ENCODE measurements around the gene KCP. TPM values are rescaled to one million over a fixed set of nuclear protein-coding genes. Genes with fewer than 3 reads are reported as not detected.

The KCP gene
- total RNA-seq, 1 experiment from 2014 or later: 0.50 TPM

GRCh38 chr7:128867842-128868623, 42.5 kb downstream of the KCP start:
- peaks cover 16% of the 10 kb centered on the region; the same call in 1 of the 2 replicates for H3K4me1 ChIP-seq
- POLR2A ChIA-PET: interaction anchor here (1.5 kb wide), 1 partner anchor 8 kb away, joined by 4 read pairs; no protein-coding TSS in a partner anchor

DNA sequence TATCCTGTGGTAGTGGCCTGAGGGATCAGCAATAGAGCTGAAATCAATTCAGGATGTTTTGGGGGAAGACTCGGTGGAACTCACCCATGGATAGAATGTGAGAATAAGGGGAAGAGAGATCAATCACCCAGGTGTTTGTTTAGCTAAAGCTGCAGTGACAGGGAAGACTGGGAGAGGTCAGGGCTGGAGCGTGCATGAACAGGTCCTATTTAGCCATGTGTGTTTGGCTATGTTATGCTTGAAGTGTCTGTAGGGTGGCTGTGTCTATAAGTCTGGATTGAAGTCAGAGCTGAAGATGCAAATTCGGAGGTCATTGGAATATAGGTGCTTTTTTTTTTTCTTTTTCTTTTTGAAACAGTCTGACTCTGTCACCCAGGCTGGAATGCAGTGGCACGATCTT, 43.3 kb downstream of the KCP start:
- H3K4me3 ChIP-seq (ENCODE audit: low read depth, low read length): no peak overlapping the region
- intact Hi-C loops (cut with micrococcal nuclease; ENCODE audit: unreplicated experiment): no loop called here
- H3K9me3 ChIP-seq: no peaks in the 10 kb centered on the region
- Mint-ChIP-seq H3K27me3 (ENCODE audit: insufficient read depth, unreplicated experiment) (peaks cover 3% of the 10 kb centered on the region), H3K4me1 (ENCODE audit: low read depth, unreplicated experiment) (peaks cover 9% of the 10 kb centered on the region), H3K36me3 (ENCODE audit: insufficient read depth, unreplicated experiment) (peaks cover 12% of the 10 kb centered on the region), H3K9me3 (ENCODE audit: unreplicated experiment) (no peaks in the 10 kb centered on the region), H3K27ac (ENCODE audit: unreplicated experiment) (no peak overlapping the region), H3K4me3 (ENCODE audit: unreplicated experiment) (no peak overlapping the region)
- BruUV-seq (replicated peaks): no TSS peak
- ChIA-PET POLR2A (interaction anchor here (0.5 kb wide), 1 partner anchor 8 kb away, joined by 3 read pairs; no protein-coding TSS in a partner anchor), CTCF (no interaction called here)
- H3K36me3 ChIP-seq (ENCODE audit: control insufficient read depth, insufficient read depth, low read length): no peaks in the 10 kb centered on the region; the same call in none of the 2 replicates
- TF ChIP-seq, protein P1, sequence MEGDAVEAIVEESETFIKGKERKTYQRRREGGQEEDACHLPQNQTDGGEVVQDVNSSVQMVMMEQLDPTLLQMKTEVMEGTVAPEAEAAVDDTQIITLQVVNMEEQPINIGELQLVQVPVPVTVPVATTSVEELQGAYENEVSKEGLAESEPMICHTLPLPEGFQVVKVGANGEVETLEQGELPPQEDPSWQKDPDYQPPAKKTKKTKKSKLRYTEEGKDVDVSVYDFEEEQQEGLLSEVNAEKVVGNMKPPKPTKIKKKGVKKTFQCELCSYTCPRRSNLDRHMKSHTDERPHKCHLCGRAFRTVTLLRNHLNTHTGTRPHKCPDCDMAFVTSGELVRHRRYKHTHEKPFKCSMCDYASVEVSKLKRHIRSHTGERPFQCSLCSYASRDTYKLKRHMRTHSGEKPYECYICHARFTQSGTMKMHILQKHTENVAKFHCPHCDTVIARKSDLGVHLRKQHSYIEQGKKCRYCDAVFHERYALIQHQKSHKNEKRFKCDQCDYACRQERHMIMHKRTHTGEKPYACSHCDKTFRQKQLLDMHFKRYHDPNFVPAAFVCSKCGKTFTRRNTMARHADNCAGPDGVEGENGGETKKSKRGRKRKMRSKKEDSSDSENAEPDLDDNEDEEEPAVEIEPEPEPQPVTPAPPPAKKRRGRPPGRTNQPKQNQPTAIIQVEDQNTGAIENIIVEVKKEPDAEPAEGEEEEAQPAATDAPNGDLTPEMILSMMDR (IDR thresholded peaks at IDR 0.05; ENCODE audit: insufficient read depth in 1 of 2, low read depth in 1 of 2, low read length in 1 of 2, severe bottlenecking in 1 of 2, unreplicated experiment in 1 of 2): no peak
- peaks cover 16% of the 10 kb centered on the region; the same call in 1 of the 2 replicates for H3K4me1 ChIP-seq
- no peak for DNase-seq
- no peaks in the 10 kb centered on the region for H3K27me3 ChIP-seq (replicated peaks; ENCODE audit: control insufficient read depth, insufficient read depth, low read length)

More at GRCh38 chr7:128867842-128868623, 42.5 kb downstream of the KCP start:
- H3K27ac Mint-ChIP-seq (ENCODE audit: unreplicated experiment): no peak overlapping the region
- Histone ChIP-seq H3K4me3 (ENCODE audit: low read depth, low read length) (no peak overlapping the region; the same call in 1 of the 2 replicates), H3K27me3 (replicated peaks; ENCODE audit: control insufficient read depth, insufficient read depth, low read length) (no peaks in the 10 kb centered on the region), H3K9me3 (no peaks in the 10 kb centered on the region), H3K36me3 (ENCODE audit: control insufficient read depth, insufficient read depth, low read length) (no peaks in the 10 kb centered on the region; the same call in none of the 2 replicates)
- no peak for DNase-seq
- H3K36me3 Mint-ChIP-seq (ENCODE audit: insufficient read depth, unreplicated experiment): peaks cover 5% of the 10 kb centered on the region
- peaks cover 7% of the 10 kb centered on the region for H3K4me1 Mint-ChIP-seq (ENCODE audit: low read depth, unreplicated experiment)
- no TSS peak for BruUV-seq (replicated peaks)
- H3K9me3 Mint-ChIP-seq (ENCODE audit: unreplicated experiment): no peaks in the 10 kb centered on the region
- peak overlapping the region; percentile 79 for H3K4me3 Mint-ChIP-seq (ENCODE audit: unreplicated experiment)
- TF ChIP-seq, protein P1 (IDR thresholded peaks at IDR 0.05; ENCODE audit: insufficient read depth in 1 of 2, low read depth in 1 of 2, low read length in 1 of 2, severe bottlenecking in 1 of 2, unreplicated experiment in 1 of 2): no peak
- intact Hi-C loops (cut with micrococcal nuclease; ENCODE audit: unreplicated experiment): no loop called here
- peaks cover 3% of the 10 kb centered on the region for H3K27me3 Mint-ChIP-seq (ENCODE audit: insufficient read depth, unreplicated experiment)
- CTCF ChIA-PET: interaction anchor here (0.6 to 1.8 kb wide), 4 partner anchors 8 to 53 kb away, joined by 3 to 5 read pairs (median 4); no protein-coding TSS in a partner anchor

DNA sequence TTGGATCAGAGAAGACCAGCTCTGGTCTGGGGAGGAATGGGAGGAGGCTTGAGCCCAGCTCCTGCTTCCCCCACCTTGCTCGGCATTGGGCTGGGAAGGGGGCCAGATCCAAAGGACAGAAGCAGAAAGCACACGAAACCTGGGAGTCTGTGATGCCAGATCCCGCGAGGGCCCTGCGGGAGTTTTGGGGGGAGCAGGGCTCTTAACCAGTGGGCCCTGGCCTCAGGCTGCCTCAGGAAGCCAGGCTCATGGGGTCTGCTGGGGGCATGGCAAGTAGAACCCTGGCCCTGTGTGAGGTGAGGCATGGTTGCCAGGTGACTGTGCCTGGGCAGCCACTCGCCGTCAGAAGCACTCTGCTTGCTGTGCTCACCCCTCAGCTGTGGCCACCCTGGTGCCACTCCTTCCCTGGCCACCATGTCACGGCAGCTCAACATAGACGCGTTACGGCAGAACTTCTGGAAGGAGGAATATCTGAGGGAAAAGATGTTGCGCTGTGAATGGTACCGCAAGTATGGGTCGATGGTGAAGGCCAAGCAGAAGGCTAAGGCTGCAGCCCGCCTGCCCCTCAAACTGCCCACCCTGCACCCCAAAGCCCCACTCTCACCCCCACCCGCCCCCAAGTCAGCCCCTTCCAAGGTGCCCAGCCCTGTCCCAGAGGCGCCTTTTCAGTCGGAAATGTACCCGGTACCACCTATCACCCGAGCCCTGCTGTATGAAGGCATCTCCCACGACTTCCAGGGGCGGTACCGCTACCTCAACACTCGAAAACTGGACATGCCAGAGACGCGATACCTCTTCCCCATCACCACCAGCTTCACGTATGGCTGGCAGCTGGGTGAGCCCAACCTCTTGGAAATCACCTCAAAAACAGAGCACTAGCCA, 44.3 kb downstream of the KCP start:
- ChIA-PET CTCF (no interaction called here), POLR2A (interaction anchor here (0.5 kb wide), 1 partner anchor 9 kb away, joined by 3 read pairs; no protein-coding TSS in a partner anchor)
- Histone ChIP-seq H3K4me1 (peaks cover 20% of the 10 kb centered on the region; the same call in 1 of the 2 replicates), H3K9me3 (no peaks in the 10 kb centered on the region), H3K36me3 (ENCODE audit: control insufficient read depth, insufficient read depth, low read length) (no peaks in the 10 kb centered on the region; the same call in none of the 2 replicates), H3K27me3 (replicated peaks; ENCODE audit: control insufficient read depth, insufficient read depth, low read length) (no peaks in the 10 kb centered on the region), H3K4me3 (ENCODE audit: low read depth, low read length) (no peak overlapping the region)
- Mint-ChIP-seq H3K27ac (ENCODE audit: unreplicated experiment) (peak overlapping the region; percentile 25), H3K9me3 (ENCODE audit: unreplicated experiment) (no peaks in the 10 kb centered on the region), H3K27me3 (ENCODE audit: insufficient read depth, unreplicated experiment) (peaks cover 3% of the 10 kb centered on the region), H3K4me1 (ENCODE audit: low read depth, unreplicated experiment) (peaks cover 12% of the 10 kb centered on the region), H3K4me3 (ENCODE audit: unreplicated experiment) (no peak overlapping the region), H3K36me3 (ENCODE audit: insufficient read depth, unreplicated experiment) (peaks cover 17% of the 10 kb centered on the region)
- intact Hi-C loops (cut with micrococcal nuclease; ENCODE audit: unreplicated experiment): no loop called here
- no TSS peak for BruUV-seq (replicated peaks)
- DNase-seq: no peak
- TF ChIP-seq, protein P1 (IDR thresholded peaks at IDR 0.05; ENCODE audit: insufficient read depth in 1 of 2, low read depth in 1 of 2, low read length in 1 of 2, severe bottlenecking in 1 of 2, unreplicated experiment in 1 of 2): no peak

All from Caco-2 (cell line).